HepG2 (cell line): ENCODE data around the gene VAMP2. TPM values are rescaled to one million over a fixed set of nuclear protein-coding genes. Genes with fewer than 3 reads are reported as not detected.

Source experiments
- CCDC6 ChIP-seq: sonication (generic); formaldehyde crosslinking; IDR thresholded peaks from 2 replicates; pipeline ENCODE4 v1.8.1; 2022; ENCODE audit warnings: mild to moderate bottlenecking, missing genetic modification reagents, moderate library complexity
- JDP2 ChIP-seq: sonication (generic); formaldehyde crosslinking; IDR thresholded peaks from 2 replicates; pipeline ENCODE4 v1.8.1; 2022; ENCODE audit warnings: missing genetic modification reagents, borderline replicate concordance
- MBD4 ChIP-seq: IDR thresholded peaks from 2 replicates; pipeline ENCODE4 v1.6.1; 2012; ENCODE audit warnings: low read length, inconsistent platforms, borderline replicate concordance
- NFATC3 ChIP-seq: sonication (generic); formaldehyde crosslinking; IDR thresholded peaks from 2 replicates; pipeline ENCODE4 v1.5.1; 2020; ENCODE audit warnings: mild to moderate bottlenecking, missing genetic modification reagents
- NFIB ChIP-seq: sonication (generic); formaldehyde crosslinking; IDR thresholded peaks from 2 replicates; pipeline ENCODE4 v1.9.0; 2021; ENCODE audit warnings: missing genetic modification reagents, mild to moderate bottlenecking, borderline replicate concordance
- PATZ1 ChIP-seq: sonication (generic); formaldehyde crosslinking; IDR thresholded peaks from 2 replicates; pipeline ENCODE4 v1.4.0; 2020; ENCODE audit warnings: missing genetic modification reagents
- TBL1XR1 ChIP-seq: fragments of 150-350 bp; IDR thresholded peaks from 2 replicates; pipeline ENCODE4 v1.6.1; 2014; ENCODE audit warnings: borderline replicate concordance, low read length; ENCODE audit not compliant: partially characterized antibody
- TOE1 ChIP-seq: sonication (generic); formaldehyde crosslinking; IDR thresholded peaks from 2 replicates; pipeline ENCODE4 v1.4.0; 2020; ENCODE audit warnings: mild to moderate bottlenecking, missing genetic modification reagents
- ZBTB33 ChIP-seq: sonication (generic); formaldehyde crosslinking; IDR thresholded peaks from 2 replicates; pipeline ENCODE4 v1.4.0; 2020; ENCODE audit warnings: missing genetic modification reagents
- ZBTB37 ChIP-seq: sonication (generic); formaldehyde crosslinking; IDR thresholded peaks from 2 replicates; pipeline ENCODE4 v1.4.0; 2020; ENCODE audit warnings: mild to moderate bottlenecking, missing genetic modification reagents
- ZNF124 ChIP-seq: sonication (generic); formaldehyde crosslinking; IDR thresholded peaks from 2 replicates; pipeline ENCODE4 v1.4.0; 2020; ENCODE audit warnings: missing genetic modification reagents
- ZNF274 ChIP-seq: sonication (generic); formaldehyde crosslinking; IDR thresholded peaks from 2 replicates; pipeline ENCODE4 v1.5.1; 2020; ENCODE audit warnings: mild to moderate bottlenecking, missing genetic modification reagents
- ZNF576 ChIP-seq: sonication (generic); formaldehyde crosslinking; IDR thresholded peaks from 2 replicates; pipeline ENCODE4 v1.4.0; 2020; ENCODE audit warnings: mild to moderate bottlenecking, missing genetic modification reagents
- ZNF775 ChIP-seq: sonication (generic); formaldehyde crosslinking; IDR thresholded peaks from 2 replicates; pipeline ENCODE4 v1.4.0; 2020; ENCODE audit warnings: missing genetic modification reagents, mild to moderate bottlenecking, moderate library complexity, borderline replicate concordance
- polyA plus RNA-seq, 8 experiments: library from polyadenylated mRNA; depleted of rRNA in 3 of 8; stranded (reverse) in 7 of 8; unstranded in 1 of 8; fragments of >200 nt; fragmentation: Illumina TruSeq in 4 of 8; extraction: Trizol in 4 of 8; gene quantifications; 2 replicates each; pipeline versions ENCODE4 v1.2.1 to v1.2.3, GENCODE V29; 2011 to 2016; ENCODE audit warnings: low read depth in 4 of 8, missing spikeins in 1 of 8, mixed read lengths in 1 of 8; ENCODE audit not compliant: insufficient read depth in 1 of 8
- total RNA-seq, 5 experiments: library from RNA; depleted of rRNA; stranded (reverse); fragments of >200 nt; fragmentation: Illumina TruSeq; extraction: Trizol; gene quantifications; 2 replicates each; pipeline ENCODE4 v1.2.3, GENCODE V29; 2016; ENCODE audit warnings: low read depth in 1 of 5
- TF ChIP-seq, protein P1 (sequence below): IDR thresholded peaks from 2 replicates; pipeline ENCODE4 v1.6.1; 2016; ENCODE audit warnings: low read depth, control low read depth
- TF ChIP-seq, protein P2 (sequence below): sonication (generic); formaldehyde crosslinking; IDR thresholded peaks from 2 replicates; pipeline ENCODE4 v1.4.0; 2020; ENCODE audit warnings: mild to moderate bottlenecking, missing genetic modification reagents

VAMP2 gene
- total and polyA plus RNA-seq, 2 of the 13 experiments (the other 11 are each of a cell fraction or from before 2014, with no cell fraction given) = 3.9 to 17.2 TPM

GRCh38 chr17:8186787-8187516, 24.2 kb upstream of the VAMP2 start (continued):
- TF ChIP-seq PATZ1 (peak; percentile 28; the same call in 1 of the 2 replicates), CCDC6 (CRISPR knock-in tag) (peak; percentile 53; the same call in 1 of the 2 replicates), NFIB (no peak), MBD4 (0 out of 2 replicates have a peak, but pooled peaks have one; percentile 84), ZNF124 (CRISPR knock-in tag) (no peak), TBL1XR1 (peak; percentile 23), ZBTB37 (CRISPR knock-in tag) (no peak), JDP2 (no peak), NFATC3 (no peak), ZBTB33 (CRISPR knock-in tag) (0 out of 2 replicates have a peak, but pooled peaks have one; percentile 11), ZNF274 (no peak), ZNF576 (CRISPR knock-in tag) (no peak), TOE1 (CRISPR knock-in tag) (no peak), ZNF775 (no peak)
- TF ChIP-seq, protein P1, sequence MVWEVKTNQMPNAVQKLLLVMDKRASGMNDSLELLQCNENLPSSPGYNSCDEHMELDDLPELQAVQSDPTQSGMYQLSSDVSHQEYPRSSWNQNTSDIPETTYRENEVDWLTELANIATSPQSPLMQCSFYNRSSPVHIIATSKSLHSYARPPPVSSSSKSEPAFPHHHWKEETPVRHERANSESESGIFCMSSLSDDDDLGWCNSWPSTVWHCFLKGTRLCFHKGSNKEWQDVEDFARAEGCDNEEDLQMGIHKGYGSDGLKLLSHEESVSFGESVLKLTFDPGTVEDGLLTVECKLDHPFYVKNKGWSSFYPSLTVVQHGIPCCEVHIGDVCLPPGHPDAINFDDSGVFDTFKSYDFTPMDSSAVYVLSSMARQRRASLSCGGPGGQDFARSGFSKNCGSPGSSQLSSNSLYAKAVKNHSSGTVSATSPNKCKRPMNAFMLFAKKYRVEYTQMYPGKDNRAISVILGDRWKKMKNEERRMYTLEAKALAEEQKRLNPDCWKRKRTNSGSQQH (CRISPR knock-in tag) = peak; percentile 70; the same call in 1 of the 2 replicates
- TF ChIP-seq, protein P2, sequence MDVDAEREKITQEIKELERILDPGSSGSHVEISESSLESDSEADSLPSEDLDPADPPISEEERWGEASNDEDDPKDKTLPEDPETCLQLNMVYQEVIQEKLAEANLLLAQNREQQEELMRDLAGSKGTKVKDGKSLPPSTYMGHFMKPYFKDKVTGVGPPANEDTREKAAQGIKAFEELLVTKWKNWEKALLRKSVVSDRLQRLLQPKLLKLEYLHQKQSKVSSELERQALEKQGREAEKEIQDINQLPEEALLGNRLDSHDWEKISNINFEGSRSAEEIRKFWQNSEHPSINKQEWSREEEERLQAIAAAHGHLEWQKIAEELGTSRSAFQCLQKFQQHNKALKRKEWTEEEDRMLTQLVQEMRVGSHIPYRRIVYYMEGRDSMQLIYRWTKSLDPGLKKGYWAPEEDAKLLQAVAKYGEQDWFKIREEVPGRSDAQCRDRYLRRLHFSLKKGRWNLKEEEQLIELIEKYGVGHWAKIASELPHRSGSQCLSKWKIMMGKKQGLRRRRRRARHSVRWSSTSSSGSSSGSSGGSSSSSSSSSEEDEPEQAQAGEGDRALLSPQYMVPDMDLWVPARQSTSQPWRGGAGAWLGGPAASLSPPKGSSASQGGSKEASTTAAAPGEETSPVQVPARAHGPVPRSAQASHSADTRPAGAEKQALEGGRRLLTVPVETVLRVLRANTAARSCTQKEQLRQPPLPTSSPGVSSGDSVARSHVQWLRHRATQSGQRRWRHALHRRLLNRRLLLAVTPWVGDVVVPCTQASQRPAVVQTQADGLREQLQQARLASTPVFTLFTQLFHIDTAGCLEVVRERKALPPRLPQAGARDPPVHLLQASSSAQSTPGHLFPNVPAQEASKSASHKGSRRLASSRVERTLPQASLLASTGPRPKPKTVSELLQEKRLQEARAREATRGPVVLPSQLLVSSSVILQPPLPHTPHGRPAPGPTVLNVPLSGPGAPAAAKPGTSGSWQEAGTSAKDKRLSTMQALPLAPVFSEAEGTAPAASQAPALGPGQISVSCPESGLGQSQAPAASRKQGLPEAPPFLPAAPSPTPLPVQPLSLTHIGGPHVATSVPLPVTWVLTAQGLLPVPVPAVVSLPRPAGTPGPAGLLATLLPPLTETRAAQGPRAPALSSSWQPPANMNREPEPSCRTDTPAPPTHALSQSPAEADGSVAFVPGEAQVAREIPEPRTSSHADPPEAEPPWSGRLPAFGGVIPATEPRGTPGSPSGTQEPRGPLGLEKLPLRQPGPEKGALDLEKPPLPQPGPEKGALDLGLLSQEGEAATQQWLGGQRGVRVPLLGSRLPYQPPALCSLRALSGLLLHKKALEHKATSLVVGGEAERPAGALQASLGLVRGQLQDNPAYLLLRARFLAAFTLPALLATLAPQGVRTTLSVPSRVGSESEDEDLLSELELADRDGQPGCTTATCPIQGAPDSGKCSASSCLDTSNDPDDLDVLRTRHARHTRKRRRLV (CRISPR knock-in tag) = peak; percentile 86; the same call in 1 of the 2 replicates
